GM19023 (cell line): Measurements from ENCODE around the gene PTPRJ.

Experiments
- ATAC-seq: cut with Tn5 transposase; IDR thresholded peaks from one replicate; pipeline ENCODE4 v1.9.1; 2021; ENCODE audit warnings: mild to moderate bottlenecking, moderate library complexity; ENCODE audit not compliant: unreplicated experiment

PTPRJ gene

DNA sequence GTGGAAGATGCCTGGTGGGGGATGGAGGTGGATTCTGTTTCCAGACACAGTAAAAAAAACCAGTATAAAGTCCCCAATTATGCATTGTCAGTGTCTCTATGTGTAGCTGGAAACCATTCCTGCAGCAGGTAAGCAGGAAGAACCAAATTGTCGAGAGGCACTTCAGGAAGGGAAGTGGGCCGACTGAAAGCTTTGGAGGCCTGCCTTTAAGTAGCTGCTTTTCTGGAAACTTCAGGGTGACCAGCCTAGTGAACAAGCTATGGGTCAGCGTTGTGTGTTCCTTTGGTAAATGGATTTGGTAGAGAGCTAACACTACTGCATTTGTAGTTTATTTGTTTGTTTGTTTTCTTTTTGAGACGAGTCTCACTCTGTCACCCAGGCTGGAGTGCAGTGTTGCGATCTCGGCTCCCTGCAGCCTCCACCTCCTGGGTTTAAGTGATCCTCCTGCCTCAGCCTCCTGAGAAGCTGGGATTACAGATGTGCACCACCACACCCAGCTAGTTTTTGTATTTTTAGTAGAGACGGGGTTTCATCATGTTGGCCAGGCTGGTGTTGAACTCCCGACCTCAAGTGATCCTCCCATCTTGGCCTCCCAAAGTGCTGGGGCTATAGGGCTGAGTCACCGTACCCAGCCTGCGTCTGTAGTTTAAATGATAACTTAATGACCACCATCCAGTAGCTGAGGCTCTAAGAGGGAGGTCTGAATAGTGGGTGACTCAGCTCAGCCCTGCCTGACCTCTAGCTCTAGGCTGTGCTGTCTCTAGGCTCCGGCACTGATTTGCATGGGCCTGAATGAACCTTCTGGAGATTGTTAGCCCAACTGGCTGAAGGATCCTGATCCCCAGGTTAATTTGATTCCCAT is 12.8 kb downstream of the PTPRJ start:
- no peak for ATAC-seq

DNA sequence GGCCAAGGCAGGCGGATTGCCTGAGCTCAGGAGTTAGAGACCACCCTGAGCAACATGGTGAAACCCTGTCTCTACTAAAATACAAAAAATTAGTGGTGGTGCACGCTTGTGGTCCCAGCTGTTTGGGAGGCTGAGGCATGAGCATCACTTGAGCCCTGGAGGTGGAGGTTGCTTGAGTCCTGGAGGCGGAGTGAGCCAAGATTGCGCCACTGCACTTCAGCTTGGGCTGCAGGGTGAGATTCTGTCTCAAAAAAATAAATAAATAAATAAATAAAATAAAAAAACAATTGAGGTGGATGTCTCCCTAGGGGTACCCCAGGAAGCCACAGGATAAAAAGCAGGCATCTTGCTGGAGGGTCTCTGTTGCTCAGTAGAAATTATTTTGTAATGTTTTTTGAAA is 14.1 kb downstream of the PTPRJ start:
- ATAC-seq = no peak

DNA sequence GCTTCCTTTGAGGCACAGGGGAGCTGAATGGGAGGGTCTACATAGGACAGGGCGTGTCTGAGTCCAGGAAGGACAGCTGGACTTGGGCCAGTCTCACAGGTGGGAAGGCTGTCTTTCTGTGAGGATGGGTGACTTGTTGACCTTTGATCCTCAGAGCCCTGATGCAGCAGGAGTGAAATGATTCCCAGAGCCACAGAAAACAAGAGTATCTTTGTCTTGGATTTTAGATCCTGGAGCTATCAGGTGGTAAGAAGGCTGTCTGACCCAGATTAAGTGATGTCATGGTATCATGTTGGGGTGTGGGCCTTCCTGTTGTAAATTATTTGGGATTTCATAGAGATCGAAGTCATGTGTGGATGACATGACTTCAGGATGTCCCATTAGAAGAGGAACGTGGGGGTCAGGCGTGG is 15.0 kb downstream of the PTPRJ start:
- no peak for ATAC-seq

DNA sequence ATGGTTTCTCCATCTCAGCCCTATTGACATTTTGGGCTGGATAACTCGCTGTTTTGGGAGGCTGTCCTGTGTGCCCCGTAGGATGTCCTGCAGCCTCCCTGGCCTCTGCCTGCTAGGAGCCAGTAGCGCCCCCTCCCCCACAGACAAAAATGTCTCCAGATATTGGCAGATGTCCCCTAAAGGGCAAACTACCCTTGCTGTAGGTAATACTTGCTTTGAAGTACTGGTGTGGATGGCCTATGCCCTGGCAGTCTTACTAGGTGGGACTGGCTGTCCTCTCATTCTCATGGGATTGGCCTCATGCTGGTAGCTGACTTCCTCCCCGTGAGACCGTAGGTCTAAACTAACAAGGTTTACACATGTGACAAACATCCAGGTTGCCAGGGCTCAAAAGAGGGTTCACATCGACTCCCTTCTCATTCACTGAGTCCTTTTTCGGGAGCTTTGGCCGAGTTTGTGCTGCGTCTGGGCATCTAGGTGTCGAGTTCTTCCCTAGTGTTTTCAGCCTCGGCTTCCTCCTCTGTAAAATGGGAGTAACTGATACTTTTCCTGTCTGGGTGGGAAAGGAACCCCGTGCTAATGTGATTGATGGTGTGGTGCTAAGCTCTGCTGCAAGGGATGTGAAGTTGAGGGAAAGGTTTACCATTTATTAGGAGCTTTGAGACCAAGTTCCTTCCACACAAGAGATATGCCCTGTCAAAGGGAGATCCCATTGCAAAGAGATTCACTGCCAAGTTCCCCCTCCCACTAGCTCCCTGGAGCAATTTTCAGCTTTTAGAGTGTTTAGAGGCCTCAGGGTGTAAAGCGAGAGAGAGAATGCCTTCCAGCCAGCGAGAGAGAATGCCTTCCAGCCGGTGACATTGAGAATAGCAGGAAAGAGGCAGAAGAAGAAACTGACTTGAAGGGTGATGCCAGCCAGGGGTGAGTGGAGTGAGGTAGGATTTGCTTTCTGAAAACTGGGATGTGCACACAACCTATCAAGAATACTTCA is 17.0 kb downstream of the PTPRJ start:
- ATAC-seq = no peak

DNA sequence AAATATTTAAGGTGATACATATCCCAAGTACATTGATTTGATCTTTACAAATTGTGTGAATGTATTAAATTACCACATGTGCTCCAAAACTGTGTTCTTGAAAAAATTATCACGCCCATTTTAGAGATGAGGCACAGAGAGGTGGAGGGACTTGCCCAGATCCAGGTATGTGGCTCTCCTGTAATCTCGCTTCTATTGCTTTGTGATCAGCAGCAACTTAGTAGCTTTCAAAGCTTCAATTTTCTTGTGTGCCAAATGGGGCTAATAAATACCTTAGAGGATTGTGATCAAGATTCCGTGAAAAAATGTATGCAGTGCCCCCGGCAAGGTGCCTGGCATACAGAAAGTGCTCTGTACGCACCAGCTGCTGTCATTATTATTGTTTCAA is 18.0 kb downstream of the PTPRJ start:
- ATAC-seq = no peak

DNA sequence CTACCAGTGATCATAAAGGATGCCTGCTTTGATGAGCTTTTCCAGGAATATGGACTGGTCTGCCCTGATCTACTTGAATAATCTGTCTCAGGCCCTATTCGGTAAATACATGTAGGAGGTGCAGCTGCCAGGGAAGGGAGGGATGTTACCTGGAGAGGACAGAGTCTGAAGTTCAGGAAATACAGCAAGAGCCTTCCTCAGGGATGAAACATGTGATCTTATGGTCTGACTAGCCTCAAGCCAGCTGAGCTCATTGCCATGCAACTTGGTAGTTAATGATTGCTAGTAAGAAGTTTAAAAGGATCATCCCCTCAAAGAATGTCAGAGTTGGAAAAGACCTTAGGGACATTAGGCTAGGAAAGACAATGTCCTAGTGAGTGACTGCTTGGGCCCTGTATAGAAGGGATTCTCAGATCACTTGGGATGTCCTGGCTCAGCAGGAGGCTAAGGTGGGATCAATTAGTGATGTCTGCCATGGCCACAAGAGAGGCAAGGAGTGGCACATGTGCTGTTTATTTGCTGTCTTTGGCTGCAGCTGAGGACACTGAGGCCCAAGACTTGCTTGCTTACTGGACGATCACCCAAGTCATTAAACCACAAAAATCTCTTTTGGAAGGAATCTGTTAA is 18.5 kb downstream of the PTPRJ start:
- no peak for ATAC-seq

DNA sequence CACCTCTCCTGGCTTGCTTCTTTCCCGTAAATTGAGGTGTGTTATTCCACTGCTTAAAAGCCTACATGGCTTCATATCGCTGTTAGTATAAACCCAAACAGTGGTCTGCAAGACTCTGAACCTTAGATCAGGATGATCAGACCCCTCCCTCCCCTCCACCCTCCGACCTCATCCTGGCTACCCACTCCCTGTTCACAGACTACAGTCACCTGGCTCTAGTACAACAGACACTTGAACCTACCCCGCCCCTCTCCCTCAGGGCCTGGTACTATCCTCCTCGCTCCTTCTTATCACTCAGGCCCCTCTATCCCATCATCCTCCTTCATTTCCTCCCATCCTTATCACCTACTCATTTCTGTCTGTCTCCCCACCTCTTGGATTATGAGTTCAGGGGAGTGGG is 20.1 kb downstream of the PTPRJ start:
- ATAC-seq = no peak

DNA sequence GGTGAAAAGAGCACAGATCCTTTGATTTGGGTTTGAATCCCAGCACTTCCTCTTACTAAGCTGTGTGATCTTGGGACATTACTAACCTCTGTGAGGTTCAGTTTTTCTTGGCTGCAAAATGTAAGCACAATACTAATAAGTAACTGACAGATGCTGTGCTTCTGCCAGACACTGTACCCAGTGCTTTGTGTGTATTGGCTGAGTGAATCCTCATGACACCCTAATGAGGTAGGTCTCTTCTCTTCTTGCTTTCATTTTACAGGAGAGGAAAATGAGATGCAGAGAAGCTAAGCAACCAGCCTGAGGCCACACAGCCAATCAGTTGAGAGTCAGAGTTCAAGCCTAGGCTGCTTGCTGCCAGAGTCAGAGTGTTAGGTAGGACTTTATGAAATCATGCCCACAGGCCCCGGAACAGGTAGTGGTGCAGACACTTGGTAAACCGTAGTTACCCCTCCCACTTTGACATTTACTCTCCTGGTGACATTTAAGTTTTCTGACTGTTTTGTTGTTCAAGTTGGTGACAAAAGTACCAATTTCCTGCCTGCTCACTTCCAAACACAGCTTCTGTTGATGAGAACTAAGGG is 21.2 kb downstream of the PTPRJ start:
- peak; percentile 76 for ATAC-seq

DNA sequence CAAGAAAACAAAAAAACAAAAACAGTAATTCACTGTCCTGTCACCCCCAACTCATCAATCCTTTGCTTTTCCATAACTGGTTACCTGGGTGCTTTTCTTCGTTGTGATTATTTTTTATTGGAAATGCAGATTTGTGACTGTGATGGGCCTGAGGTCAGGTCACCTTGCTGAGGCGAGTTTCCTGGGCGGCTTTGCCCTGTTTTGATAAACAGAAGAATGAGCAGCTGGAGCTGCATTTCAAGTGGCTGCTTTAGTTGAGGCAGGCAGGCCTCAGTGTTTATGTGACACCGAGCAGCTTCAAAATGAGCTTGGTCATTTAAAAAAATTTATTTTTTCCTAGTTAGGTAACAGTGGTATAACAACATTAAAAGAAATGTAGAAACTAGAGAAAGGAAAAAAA is 22.2 kb downstream of the PTPRJ start:
- ATAC-seq = no peak

DNA sequence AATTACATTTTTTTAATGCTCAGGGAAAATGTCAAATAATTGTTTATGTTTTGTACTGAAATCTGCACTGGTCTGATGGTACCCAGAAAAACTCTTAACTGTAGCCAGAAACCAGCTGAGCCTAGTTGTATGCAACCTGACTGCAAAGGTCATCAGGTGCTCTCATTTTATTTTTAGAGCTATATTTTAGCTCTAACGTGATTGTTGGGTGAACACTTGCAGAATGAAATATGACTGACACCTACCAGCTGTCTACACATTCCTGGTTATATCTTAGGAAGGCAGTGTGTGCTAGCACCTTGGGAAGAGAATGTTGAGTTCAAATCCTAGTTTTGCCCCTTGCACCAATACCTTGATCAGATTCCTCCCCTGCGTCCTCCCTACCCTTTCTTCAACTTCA is 23.6 kb downstream of the PTPRJ start:
- no peak for ATAC-seq

DNA sequence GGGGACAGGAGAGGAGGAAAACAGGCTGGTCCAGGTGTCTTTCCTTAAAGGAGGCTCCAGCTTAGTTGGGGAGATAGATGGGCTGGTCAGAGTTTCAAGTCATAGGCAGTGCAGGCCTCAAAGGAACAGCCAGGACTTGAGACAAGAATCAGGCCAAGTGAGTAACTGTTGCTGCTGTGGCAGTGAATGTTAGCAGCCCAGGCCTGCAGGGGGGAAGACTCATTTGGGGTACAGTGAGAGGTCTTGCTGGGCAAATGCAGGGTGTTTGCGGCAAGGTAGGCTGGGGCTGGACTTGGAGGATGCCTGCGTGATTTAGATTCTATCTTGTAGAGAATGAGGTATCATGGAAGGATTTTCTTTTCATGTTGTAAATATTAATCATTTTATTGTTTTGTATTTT is 24.1 kb downstream of the PTPRJ start:
- ATAC-seq = no peak

DNA sequence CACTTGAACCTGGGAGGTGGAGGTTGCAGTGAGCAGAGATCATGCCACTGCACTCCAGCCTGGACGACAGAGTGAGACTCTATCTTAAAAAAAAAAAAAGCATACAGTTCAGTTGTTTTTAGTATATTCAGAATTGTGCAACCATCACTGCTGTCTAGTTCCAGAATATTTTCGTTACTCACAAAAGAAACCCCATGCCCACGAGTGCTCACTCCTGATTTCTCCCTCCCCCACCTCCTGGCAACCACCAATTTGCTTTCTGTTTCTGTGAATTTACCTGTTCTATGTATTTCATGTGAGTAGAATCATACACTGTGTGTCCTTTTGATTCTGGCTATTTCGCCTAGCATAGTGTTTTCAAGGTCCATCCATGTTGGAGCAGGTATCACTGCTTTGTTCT is 24.8 kb downstream of the PTPRJ start:
- ATAC-seq = no peak

DNA sequence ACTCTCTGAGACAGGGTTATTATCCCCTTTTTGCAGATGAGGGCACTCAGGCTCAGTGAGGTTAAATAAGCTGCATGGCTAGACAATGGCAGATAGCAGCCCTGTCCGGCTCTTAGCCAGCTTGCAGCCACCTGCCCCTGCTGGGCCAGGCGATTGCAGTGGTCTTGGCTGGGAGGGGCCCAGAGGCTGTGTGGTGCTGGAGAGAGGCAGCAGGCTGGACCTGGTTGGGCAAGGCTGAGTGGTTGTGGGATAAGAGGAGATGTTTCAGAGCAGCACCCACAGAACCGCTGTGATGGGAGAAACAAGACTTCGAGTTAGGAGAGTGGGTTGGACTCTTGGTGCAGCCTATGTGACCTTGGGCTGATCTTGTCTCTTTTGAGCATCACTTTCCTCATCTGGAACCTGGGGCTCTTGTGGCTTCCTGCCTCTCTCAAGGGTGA is 25.5 kb downstream of the PTPRJ start:
- ATAC-seq = no peak

DNA sequence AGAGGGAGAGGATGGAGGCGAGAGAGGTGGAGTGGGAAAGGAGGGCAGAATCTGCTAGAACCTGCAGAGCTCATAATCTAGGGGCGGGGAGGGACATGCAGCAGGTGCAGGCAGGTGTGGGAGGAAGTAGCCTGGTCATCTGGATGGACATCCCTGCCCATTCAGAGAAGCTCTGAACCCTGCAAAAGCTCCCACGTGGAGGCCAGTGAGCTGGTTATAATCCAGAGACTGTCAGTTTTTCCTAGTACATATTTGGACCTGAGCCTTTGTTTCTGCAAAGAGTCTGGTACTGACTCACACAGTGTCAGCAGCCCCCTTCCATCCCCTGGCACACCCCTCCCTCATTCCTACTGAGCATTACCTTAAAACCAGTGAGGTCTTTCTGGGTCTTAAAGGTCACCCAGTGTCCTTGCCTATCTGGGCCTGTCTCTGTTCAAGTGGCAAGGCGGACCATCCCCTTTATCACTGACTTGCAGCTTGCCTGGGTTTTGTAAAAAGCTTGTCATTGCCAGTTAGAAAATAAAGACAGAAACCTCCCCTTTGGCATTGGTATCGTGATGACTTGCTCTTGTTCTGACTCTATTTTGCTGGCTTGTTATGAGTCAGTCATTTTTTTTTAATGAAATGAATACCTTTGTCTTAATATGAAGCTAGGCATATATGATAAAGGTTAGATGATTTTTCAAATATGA is 26.1 kb downstream of the PTPRJ start:
- peak; percentile 47 for ATAC-seq

DNA sequence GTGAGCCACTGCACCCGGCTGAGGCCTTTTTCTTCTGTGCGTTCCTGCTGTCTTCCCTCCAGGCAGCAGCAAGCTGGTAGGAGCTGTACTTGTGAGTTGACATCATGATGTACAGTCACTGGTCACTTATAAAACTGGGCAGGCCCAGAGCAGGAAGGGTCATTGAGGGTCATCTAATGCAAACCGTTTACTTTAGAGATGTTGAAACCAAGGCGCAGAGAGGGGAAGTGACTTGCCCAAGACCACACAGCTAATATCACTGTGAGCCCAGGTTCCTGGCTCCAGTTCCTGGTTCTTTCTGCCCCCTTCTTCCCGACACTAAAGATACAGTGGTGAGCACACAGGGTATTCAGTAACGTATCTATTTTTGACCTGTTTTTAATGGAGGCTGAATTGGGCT is 27.3 kb downstream of the PTPRJ start:
- ATAC-seq = no peak

DNA sequence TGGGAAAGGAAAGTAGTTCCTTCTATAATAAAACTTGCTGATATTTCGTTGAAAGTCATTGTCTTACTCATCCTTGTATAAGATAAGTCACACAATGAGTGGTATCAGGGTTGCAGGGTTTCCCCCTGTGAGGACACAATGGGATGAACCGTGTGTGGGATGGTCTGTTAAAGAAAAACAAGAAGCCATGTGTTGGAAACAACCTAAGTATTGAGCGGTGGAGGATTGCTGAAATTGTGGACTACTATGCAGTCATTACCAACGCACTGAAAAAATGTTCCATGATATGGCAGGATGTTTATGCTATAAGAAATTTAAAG is 28.6 kb downstream of the PTPRJ start:
- peak; percentile 39 for ATAC-seq

DNA sequence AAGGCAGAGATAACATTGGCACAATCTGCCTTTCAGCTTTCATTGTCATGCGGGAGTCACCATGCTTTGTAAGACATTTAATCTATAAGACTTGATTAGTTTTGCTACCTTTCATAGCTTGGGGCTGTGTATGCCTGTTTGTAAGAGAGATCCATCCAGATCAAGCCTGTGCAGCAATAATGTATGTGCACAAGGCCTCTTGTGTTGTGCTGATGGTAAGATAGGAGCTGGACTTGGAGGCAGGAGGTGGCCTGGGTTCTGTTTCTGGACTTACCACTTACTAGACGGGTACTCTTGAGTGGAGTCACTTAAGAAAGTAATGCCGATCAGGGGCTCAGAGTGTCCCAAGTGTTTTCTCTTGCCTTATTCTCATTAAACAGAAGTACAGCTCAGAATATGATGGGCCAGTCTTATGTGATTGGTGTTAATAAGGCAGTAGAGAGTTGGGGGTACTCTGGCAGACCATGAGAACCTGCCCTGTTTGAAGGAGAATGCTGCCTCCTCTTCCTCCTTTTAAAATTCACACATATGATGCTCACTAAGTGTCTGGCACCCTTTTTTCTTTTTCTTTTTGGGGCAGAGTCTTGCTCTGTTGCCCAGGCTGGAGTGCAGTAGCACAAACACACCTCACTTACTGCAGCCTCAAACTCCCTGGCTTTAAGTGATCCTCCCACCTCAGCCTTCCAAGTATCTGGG is 30.9 kb downstream of the PTPRJ start:
- no peak for ATAC-seq

DNA sequence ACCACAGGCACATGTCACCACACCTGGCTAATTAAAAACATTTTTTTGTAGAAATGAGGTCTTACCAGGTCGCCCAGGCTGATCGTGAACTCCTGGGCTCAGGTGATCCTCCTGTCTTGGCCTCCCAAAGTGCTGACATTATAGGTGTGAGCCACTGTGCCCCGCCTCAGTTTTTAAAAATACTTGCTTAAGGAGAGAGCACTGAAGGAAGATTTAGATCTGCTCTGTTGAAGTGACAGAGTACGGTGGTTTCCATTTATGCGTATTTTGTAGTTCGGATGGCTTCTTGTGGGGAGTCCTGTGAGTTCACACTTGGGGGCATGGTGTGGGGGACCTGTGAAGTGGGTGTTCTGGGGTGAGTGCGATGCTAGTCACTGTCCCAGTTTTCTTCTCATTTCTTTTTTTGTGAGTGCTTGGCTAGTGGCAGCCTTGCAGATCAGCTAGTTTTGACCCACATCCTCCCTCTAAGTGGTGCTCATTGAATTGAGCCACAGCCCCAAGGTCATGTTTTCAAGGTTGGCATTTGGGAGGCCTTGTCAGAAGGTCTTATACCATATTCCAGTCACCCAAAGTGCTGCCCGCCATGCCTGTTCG is 31.5 kb downstream of the PTPRJ start:
- ATAC-seq = no peak

DNA sequence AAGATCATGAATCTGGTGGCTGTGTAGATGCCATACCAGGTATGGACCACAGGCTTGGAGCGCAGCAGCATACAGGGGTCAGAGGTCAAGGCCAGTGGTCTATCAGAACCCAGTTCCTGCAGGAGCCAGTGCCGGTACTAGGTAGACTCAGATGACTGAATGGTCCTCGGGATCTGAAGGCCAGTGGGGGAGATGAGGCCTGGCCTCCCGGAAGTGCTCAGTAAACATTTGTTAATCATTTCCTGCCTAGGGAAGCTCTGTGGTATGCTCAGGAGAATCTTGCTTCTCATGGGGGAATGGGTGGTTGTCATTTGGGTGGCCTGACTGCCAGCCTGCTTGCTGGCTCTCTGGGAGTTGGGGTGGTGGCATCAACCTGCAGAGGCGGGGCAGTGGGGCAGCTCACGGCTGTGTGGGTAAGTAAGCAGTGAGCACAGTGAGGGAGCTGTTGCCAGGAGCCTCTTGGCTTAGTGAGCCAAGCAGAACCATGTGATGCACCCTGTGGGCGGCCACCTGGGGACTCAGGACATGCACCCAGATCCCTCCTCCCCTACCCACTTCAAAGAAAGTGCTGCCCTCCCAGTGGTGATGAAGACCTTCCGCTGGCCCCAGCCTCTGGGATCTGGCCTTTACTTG is 33.0 kb downstream of the PTPRJ start:
- ATAC-seq = peak; percentile 66
